Neural cell (in vitro differentiated cells): ENCODE results near the gene FBXL17. TPM values are rescaled to one million over a fixed set of nuclear protein-coding genes. Genes with fewer than 3 reads are reported as not detected.

Source experiments
- H2AFZ ChIP-seq: fragments of 200-600, 300-800 bp; sonication (generic), shearing (Covaris generic); 2 replicates; pipeline ENCODE4 v1.6.0; 2014; ENCODE audit warnings: low read depth, mild to moderate bottlenecking, antibody characterized with exemption, low read length, moderate library complexity
- H3F3A ChIP-seq: fragments of 200-600 bp; shearing (Covaris generic); 2 replicates; pipeline ENCODE4 v1.6.1; 2016; ENCODE audit warnings: mild to moderate bottlenecking, moderate library complexity, mixed read lengths, antibody characterized with exemption, low read length; ENCODE audit not compliant: insufficient read depth, poor library complexity, severe bottlenecking
- H3K27ac ChIP-seq: fragments of 200-600, 300-800 bp; sonication (generic), shearing (Covaris generic); 2 replicates; pipeline ENCODE4 v1.5.1; 2014; ENCODE audit warnings: mild to moderate bottlenecking, low read length, moderate library complexity
- H3K27me3 ChIP-seq: fragments of 300-800, 200-600 bp; sonication (generic), shearing (Covaris generic); 2 replicates; pipeline ENCODE4 v1.6.0; 2014; ENCODE audit warnings: mild to moderate bottlenecking, low read depth, low read length, moderate library complexity; ENCODE audit not compliant: insufficient read depth
- H3K36me3 ChIP-seq: fragments of 300-800, 200-600 bp; sonication (generic), shearing (Covaris generic); 2 replicates; pipeline ENCODE4 v1.5.1; 2014; ENCODE audit warnings: mild to moderate bottlenecking, antibody characterized with exemption, low read length, moderate library complexity; ENCODE audit not compliant: insufficient read depth
- H3K4me2 ChIP-seq: fragments of 300-800, 200-600 bp; sonication (generic), shearing (Covaris generic); 2 replicates; pipeline ENCODE4 v1.6.0; 2014; ENCODE audit warnings: mild to moderate bottlenecking, low read length
- H3K4me3 ChIP-seq: fragments of 300-800, 200-600 bp; sonication (generic), shearing (Covaris generic); 2 replicates; pipeline ENCODE4 v1.5.1; 2014; ENCODE audit warnings: mild to moderate bottlenecking, low read length, moderate library complexity
- H3K79me2 ChIP-seq: fragments of 200-600 bp; shearing (Covaris generic); replicated peaks from 2 replicates; pipeline ENCODE4 v1.6.0; 2014; ENCODE audit warnings: mild to moderate bottlenecking, low read length, moderate library complexity; ENCODE audit not compliant: insufficient read depth
- H3K9ac ChIP-seq: fragments of 300-800, 200-600 bp; sonication (generic), shearing (Covaris generic); 2 replicates; pipeline ENCODE4 v1.6.1; 2016; ENCODE audit warnings: mild to moderate bottlenecking, low read length, mixed read lengths
- H3K9me2 ChIP-seq: fragments of 200-600 bp; shearing (Covaris generic); 2 replicates; pipeline ENCODE4 v1.6.1; 2016; ENCODE audit warnings: mild to moderate bottlenecking, low read length, mixed read lengths; ENCODE audit not compliant: insufficient read depth
- H3K9me3 ChIP-seq: fragments of 200-600, 300-800 bp; sonication (generic), shearing (Covaris generic); 2 replicates; pipeline ENCODE4 v1.6.1; 2016; ENCODE audit warnings: mild to moderate bottlenecking, mixed run types, low read length, moderate library complexity, mixed read lengths
- H4K20me1 ChIP-seq: fragments of 200-600 bp; shearing (Covaris generic); 2 replicates; pipeline ENCODE4 v1.6.1; 2016; ENCODE audit warnings: mild to moderate bottlenecking, mixed run types; ENCODE audit not compliant: insufficient read depth
- CTCF ChIP-seq: fragments of 450-650 bp; IDR thresholded peaks from 2 replicates; pipeline ENCODE4 v1.5.1; 2014; ENCODE audit warnings: antibody characterized with exemption, mild to moderate bottlenecking, moderate library complexity; ENCODE audit not compliant: poor library complexity, severe bottlenecking
- EP300 ChIP-seq: fragments of 450-650 bp; conservative IDR thresholded peaks from 2 replicates; pipeline ENCODE4 v1.6.1; 2014; ENCODE audit warnings: antibody characterized with exemption, mild to moderate bottlenecking, moderate library complexity; ENCODE audit not compliant: poor library complexity, severe bottlenecking
- EZH2 ChIP-seq: fragments of 200-600, 300-800 bp; shearing (Covaris generic), sonication (generic); IDR thresholded peaks from 2 replicates; pipeline ENCODE4 v1.6.1; 2014; ENCODE audit warnings: antibody characterized with exemption, low read length, borderline replicate concordance, mild to moderate bottlenecking; ENCODE audit not compliant: insufficient read depth, poor library complexity, severe bottlenecking
- MXI1 ChIP-seq: fragments of 450-650 bp; conservative IDR thresholded peaks from 2 replicates; pipeline ENCODE4 v1.6.1; 2014; ENCODE audit warnings: antibody characterized with exemption, mild to moderate bottlenecking; ENCODE audit not compliant: poor library complexity, severe bottlenecking
- POLR2AphosphoS5 ChIP-seq: IDR thresholded peaks from 2 replicates; pipeline ENCODE4 v1.6.1; 2012
- RAD21 ChIP-seq: fragments of 450-650 bp; conservative IDR thresholded peaks from 2 replicates; pipeline ENCODE4 v1.6.1; 2014; ENCODE audit warnings: antibody characterized with exemption, mild to moderate bottlenecking, moderate library complexity
- SMC3 ChIP-seq: fragments of 450-650 bp; conservative IDR thresholded peaks from 2 replicates; pipeline ENCODE4 v1.6.1; 2014; ENCODE audit warnings: antibody characterized with exemption, mild to moderate bottlenecking, moderate library complexity; ENCODE audit not compliant: poor library complexity
- TAF1 ChIP-seq: IDR thresholded peaks from 2 replicates; pipeline ENCODE4 v1.6.1; 2012; ENCODE audit warnings: low read depth
- polyA plus RNA-seq: library from polyadenylated mRNA; depleted of rRNA; stranded (reverse); fragments of >200 nt; gene quantifications from 2 replicates; pipeline ENCODE4 v1.2.3, GENCODE V29; 2014
- TF ChIP-seq, protein P1 (sequence below): IDR thresholded peaks from 2 replicates; pipeline ENCODE4 v1.6.1; 2012; ENCODE audit warnings: borderline replicate concordance

Gene FBXL17
- polyA plus RNA-seq, 1 donor from 2014 or later: 19.6 TPM

GRCh38 chr5:107957051-107957450 is 424.8 kb downstream of the FBXL17 start:
- H3F3A ChIP-seq: no peaks in the 10 kb centered on the region
- H3K4me2 ChIP-seq: no peak overlapping the region

DNA sequence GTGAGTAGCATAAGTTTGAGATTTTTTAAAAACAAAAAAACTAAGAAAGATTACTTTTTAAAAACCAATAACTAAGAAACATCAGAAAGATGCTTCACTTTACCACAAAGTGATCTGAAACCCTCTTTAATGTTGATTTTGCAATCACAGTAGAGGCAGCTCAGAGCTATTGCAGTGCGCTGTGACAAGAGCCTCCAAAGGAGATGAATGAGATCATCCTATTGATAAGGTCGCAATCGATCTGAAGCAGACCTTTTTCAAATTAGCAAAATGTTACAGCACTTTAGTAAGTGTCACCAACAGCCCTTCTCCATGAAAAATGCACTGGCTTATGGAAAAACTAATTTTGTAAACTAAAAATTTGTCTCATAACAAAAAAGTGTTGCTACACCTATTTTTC is 426.6 kb downstream of the FBXL17 start:
- H3K9ac ChIP-seq: no peak overlapping the region
- no peak overlapping the region for H2AFZ ChIP-seq
- H3K27me3 ChIP-seq: no peaks in the 10 kb centered on the region
- H3F3A ChIP-seq: no peaks in the 10 kb centered on the region
- no peaks in the 10 kb centered on the region for H4K20me1 ChIP-seq
- no peaks in the 10 kb centered on the region for H3K36me3 ChIP-seq
- H3K9me2 ChIP-seq: no peaks in the 10 kb centered on the region
- no peak overlapping the region for H3K4me2 ChIP-seq
- no peaks in the 10 kb centered on the region for H3K79me2 ChIP-seq
- H3K27ac ChIP-seq: no peak overlapping the region
- no peaks in the 10 kb centered on the region for H3K9me3 ChIP-seq
- H3K4me3 ChIP-seq: no peak overlapping the region
- TF ChIP-seq MXI1 (no peak), SMC3 (no peak), RAD21 (no peak), EZH2 (no peak), EP300 (no peak), CTCF (no peak), POLR2AphosphoS5 (no peak), TAF1 (no peak)
- TF ChIP-seq, protein P1, sequence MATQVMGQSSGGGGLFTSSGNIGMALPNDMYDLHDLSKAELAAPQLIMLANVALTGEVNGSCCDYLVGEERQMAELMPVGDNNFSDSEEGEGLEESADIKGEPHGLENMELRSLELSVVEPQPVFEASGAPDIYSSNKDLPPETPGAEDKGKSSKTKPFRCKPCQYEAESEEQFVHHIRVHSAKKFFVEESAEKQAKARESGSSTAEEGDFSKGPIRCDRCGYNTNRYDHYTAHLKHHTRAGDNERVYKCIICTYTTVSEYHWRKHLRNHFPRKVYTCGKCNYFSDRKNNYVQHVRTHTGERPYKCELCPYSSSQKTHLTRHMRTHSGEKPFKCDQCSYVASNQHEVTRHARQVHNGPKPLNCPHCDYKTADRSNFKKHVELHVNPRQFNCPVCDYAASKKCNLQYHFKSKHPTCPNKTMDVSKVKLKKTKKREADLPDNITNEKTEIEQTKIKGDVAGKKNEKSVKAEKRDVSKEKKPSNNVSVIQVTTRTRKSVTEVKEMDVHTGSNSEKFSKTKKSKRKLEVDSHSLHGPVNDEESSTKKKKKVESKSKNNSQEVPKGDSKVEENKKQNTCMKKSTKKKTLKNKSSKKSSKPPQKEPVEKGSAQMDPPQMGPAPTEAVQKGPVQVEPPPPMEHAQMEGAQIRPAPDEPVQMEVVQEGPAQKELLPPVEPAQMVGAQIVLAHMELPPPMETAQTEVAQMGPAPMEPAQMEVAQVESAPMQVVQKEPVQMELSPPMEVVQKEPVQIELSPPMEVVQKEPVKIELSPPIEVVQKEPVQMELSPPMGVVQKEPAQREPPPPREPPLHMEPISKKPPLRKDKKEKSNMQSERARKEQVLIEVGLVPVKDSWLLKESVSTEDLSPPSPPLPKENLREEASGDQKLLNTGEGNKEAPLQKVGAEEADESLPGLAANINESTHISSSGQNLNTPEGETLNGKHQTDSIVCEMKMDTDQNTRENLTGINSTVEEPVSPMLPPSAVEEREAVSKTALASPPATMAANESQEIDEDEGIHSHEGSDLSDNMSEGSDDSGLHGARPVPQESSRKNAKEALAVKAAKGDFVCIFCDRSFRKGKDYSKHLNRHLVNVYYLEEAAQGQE: no peak

More at GRCh38 chr5:107957051-107957450, 424.8 kb downstream of the FBXL17 start:
- Histone ChIP-seq H2AFZ (no peak overlapping the region), H3K27me3 (no peaks in the 10 kb centered on the region), H3K9me3 (no peaks in the 10 kb centered on the region), H4K20me1 (no peaks in the 10 kb centered on the region), H3K27ac (no peak overlapping the region), H3K9me2 (no peaks in the 10 kb centered on the region), H3K36me3 (no peaks in the 10 kb centered on the region), H3K4me3 (no peak overlapping the region), H3K9ac (no peak overlapping the region), H3K79me2 (no peaks in the 10 kb centered on the region)
- no peak for TF ChIP-seq CTCF
- TF ChIP-seq MXI1: no peak
- TF ChIP-seq EP300: no peak
- TF ChIP-seq TAF1: no peak
- TF ChIP-seq SMC3: no peak
- TF ChIP-seq POLR2AphosphoS5: no peak
- TF ChIP-seq RAD21: no peak
- TF ChIP-seq, protein P1: no peak
- no peak for TF ChIP-seq EZH2
